A673 (cell line): ENCODE measurements around the gene MRPL51. TPM values are rescaled to one million over a fixed set of nuclear protein-coding genes. Genes with fewer than 3 reads are reported as not detected.

Experiments used
- BruUV-seq: library from RNA; stranded (reverse); fragments of 400-500 nt; replicated peaks from 2 replicates; lab custom pipeline; 2021; lab: Mats Ljungman, UMichigan
- CTCF ChIA-PET: fragments of 300-600 bp; sonication (Branson Sonifier 250); formaldehyde crosslinking; loops from one replicate; lab custom pipeline; 2022; ENCODE audit warnings: antibody characterized with exemption; lab: Charles Lee
- POLR2A ChIA-PET: fragments of 300-600 bp; sonication (Branson Sonifier 250); formaldehyde crosslinking; loops from one replicate; lab custom pipeline; 2022; ENCODE audit warnings: antibody characterized with exemption; ENCODE audit not compliant: low non-redundant PET; lab: Charles Lee
- DNase-seq: peaks from one replicate; pipeline ENCODE4 v3.0.0-alpha.2; 2015; ENCODE audit warnings: low spot score
- H3K27ac ChIP-seq: fragments of 200-600 bp; sonication (generic); 2 replicates; pipeline ENCODE4 v1.5.1; 2016; ENCODE audit warnings: mixed run types, low read depth, mild to moderate bottlenecking, mixed read lengths, antibody characterized with exemption, low read length; ENCODE audit not compliant: poor library complexity, severe bottlenecking
- H3K27me3 ChIP-seq: fragments of 200-600 bp; sonication (generic); replicated peaks from 2 replicates; pipeline ENCODE4 v1.6.1; 2017; ENCODE audit warnings: mixed run types, low read depth, mild to moderate bottlenecking, mixed read lengths, antibody characterized with exemption, low read length; ENCODE audit not compliant: insufficient read depth, poor library complexity
- H3K36me3 ChIP-seq: fragments of 200-600 bp; sonication (generic); 2 replicates; pipeline ENCODE4 v1.6.1; 2016; ENCODE audit warnings: mixed run types, mild to moderate bottlenecking, mixed read lengths, antibody characterized with exemption, low read length; ENCODE audit not compliant: insufficient read depth, poor library complexity, severe bottlenecking
- H3K4me1 ChIP-seq: fragments of 200-600 bp; sonication (generic); 2 replicates; pipeline ENCODE4 v1.6.1; 2017; ENCODE audit warnings: mixed run types, mild to moderate bottlenecking, mixed read lengths, antibody characterized with exemption, low read length; ENCODE audit not compliant: insufficient read depth, poor library complexity, severe bottlenecking
- H3K4me3 ChIP-seq: fragments of 200-600 bp; sonication (generic); 2 replicates; pipeline ENCODE4 v1.5.1; 2016; ENCODE audit warnings: low read depth, mixed run types, mild to moderate bottlenecking, mixed read lengths, low read length; ENCODE audit not compliant: poor library complexity, severe bottlenecking
- H3K9me3 ChIP-seq: fragments of 200-600 bp; sonication (generic); 2 replicates; pipeline ENCODE4 v1.6.1; 2016; ENCODE audit warnings: mixed run types, low read depth, mild to moderate bottlenecking, mixed read lengths, antibody characterized with exemption, low read length; ENCODE audit not compliant: poor library complexity, severe bottlenecking
- EZH2 ChIP-seq: fragments of 200-600 bp; sonication (generic); IDR thresholded peaks from 2 replicates; pipeline ENCODE4 v1.6.1; 2017; ENCODE audit warnings: borderline replicate concordance, low read depth, mild to moderate bottlenecking, mixed read lengths, antibody characterized with exemption, low read length; ENCODE audit not compliant: poor library complexity, severe bottlenecking
- intact Hi-C: fragments of 100-400 bp; cut with micrococcal nuclease; formaldehyde crosslinking; loops from one replicate; pipeline ENCODE4 v1.10.0; 2022; ENCODE audit not compliant: unreplicated experiment
- total RNA-seq: library from RNA; stranded (reverse); gene quantifications from 2 replicates; pipeline ENCODE4 v1.2.3, GENCODE V29; 2021
- TF ChIP-seq, protein P1 (sequence below): fragments of 300-800, 200-600 bp; sonication (generic); conservative IDR thresholded peaks from 2 replicates; pipeline ENCODE4 v1.5.1; 2017; ENCODE audit warnings: low read depth, mild to moderate bottlenecking, antibody characterized with exemption, low read length, moderate library complexity, mixed read lengths

The MRPL51 gene
- total RNA-seq, 1 experiment from 2014 or later = 401 TPM

DNA sequence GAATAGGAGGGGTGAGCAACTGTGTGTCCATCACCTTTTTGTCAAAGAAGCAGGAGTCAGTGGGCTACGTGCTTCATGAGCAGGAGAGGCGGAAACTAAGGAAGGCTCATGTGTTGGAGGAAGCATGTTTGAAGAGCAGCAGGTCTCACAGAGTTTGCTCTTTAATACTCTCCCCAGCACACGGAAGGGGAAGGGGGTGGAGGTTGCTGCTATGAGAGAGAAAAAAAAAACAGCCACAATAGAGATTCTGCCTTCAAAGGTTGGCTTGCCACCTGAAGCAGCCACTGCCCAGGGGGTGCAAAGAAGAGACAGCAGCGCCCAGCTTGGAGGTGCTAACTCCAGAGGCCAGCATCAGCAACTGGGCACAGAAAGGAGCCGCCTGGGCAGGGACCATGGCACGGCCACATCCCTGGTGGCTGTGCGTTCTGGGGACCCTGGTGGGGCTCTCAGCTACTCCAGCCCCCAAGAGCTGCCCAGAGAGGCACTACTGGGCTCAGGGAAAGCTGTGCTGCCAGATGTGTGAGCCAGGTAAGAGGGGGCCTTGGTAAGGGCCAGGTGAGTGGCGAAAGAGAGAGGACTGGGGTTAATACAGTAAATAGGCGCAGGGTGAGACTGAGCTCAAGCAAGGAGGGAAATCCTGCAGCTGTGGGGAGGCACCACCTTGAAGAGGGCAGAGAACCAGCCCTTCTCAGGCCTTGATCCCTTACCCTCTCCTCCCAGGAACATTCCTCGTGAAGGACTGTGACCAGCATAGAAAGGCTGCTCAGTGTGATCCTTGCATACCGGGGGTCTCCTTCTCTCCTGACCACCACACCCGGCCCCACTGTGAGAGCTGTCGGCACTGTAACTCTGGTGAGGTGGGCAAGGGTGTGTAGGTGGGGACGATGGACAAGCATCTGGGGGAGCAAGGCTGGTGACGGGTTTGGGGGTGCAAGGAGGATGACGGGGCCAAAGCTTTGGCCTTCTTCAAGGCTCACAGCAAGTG is 48.1 kb downstream of the MRPL51 start, which contains the start of gene CD27:
CD27 (plus strand) TSS at position 252 of the 985 bp plus-strand sequence; CDS start at position 393, 141 bp downstream.
- POLR2A ChIA-PET = no interaction called here
- no peaks in the 10 kb centered on the region for H3K9me3 ChIP-seq
- H3K27me3 ChIP-seq = no peaks in the 10 kb centered on the region
- TF ChIP-seq EZH2 = no peak
- TF ChIP-seq, protein P1, sequence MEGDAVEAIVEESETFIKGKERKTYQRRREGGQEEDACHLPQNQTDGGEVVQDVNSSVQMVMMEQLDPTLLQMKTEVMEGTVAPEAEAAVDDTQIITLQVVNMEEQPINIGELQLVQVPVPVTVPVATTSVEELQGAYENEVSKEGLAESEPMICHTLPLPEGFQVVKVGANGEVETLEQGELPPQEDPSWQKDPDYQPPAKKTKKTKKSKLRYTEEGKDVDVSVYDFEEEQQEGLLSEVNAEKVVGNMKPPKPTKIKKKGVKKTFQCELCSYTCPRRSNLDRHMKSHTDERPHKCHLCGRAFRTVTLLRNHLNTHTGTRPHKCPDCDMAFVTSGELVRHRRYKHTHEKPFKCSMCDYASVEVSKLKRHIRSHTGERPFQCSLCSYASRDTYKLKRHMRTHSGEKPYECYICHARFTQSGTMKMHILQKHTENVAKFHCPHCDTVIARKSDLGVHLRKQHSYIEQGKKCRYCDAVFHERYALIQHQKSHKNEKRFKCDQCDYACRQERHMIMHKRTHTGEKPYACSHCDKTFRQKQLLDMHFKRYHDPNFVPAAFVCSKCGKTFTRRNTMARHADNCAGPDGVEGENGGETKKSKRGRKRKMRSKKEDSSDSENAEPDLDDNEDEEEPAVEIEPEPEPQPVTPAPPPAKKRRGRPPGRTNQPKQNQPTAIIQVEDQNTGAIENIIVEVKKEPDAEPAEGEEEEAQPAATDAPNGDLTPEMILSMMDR = no peak
- no peaks in the 10 kb centered on the region for H3K36me3 ChIP-seq
- H3K27ac ChIP-seq = no peak within 1 kb of the TSS
- intact Hi-C loops = no loop called here
- CTCF ChIA-PET = no interaction called here
- BruUV-seq = no TSS peak
- no peak within 1 kb of the TSS for H3K4me3 ChIP-seq
- no peaks in the 10 kb centered on the region for H3K4me1 ChIP-seq
- no peak for DNase-seq

DNA sequence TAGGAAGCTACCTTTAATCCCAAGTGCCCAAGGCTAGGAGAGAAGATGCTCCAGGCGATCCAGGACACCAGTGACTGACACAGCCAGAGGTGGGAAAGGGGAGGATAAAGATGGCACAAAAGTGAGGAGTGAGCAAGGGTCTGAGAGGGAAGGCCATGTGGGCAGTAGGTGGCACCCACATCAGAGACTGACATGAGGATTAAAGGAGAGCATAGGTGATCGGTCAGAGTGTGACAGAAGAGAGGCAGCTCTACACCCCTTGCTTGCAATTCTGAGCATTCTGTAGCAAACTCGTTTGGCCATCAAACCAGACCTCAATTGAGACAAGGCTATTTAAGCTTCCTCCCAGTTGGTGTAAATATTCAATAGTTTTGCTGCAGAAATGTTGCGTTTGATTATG is 49.0 kb downstream of the MRPL51 start:
- H3K27me3 ChIP-seq = no peaks in the 10 kb centered on the region
- ChIA-PET CTCF (no interaction called here), POLR2A (interaction anchor here (0.6 kb wide), 1 partner anchor 46 kb away, joined by 4 read pairs; no protein-coding TSS in a partner anchor)
- no peak overlapping the region for H3K27ac ChIP-seq
- no peak overlapping the region for H3K4me3 ChIP-seq
- TF ChIP-seq EZH2 = no peak
- TF ChIP-seq, protein P1 = no peak
- H3K9me3 ChIP-seq = no peaks in the 10 kb centered on the region
- DNase-seq = no peak
- BruUV-seq = no TSS peak
- H3K36me3 ChIP-seq = no peaks in the 10 kb centered on the region
- H3K4me1 ChIP-seq = no peaks in the 10 kb centered on the region
- intact Hi-C loops = no loop called here

DNA sequence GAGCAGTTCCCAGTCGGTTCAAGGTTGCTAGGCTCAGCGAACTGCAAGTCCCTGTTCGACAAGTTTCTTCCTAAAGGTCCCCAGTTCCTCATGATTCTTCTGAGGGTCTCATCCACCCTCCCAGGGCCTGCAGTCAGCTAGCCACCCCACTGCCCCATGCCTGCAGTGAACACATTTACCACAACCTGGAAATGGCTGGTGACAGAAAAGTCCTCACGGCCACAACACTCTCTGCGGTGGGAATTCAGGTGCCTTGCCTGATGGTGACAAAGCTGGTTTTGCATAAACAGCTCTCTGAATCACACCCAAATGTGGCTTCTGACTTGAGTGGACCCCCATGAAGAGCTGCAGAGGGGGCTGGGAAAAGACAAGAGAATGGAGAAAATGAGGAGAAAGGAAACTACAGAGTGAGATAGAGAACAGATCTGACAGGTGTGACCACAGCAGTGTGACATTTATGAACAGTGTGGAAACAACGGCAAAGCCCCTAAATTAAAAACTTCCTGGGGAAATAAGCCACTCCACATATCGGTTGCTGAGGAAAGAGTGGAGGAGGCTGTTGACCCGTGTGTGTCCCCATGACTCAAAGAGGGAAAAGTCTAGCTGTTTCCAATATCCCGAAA is 49.6 kb downstream of the MRPL51 start:
- Histone ChIP-seq H3K9me3 (no peaks in the 10 kb centered on the region), H3K4me1 (no peaks in the 10 kb centered on the region), H3K27me3 (no peaks in the 10 kb centered on the region), H3K27ac (no peak overlapping the region), H3K4me3 (no peak overlapping the region), H3K36me3 (no peaks in the 10 kb centered on the region)
- CTCF ChIA-PET = no interaction called here
- TF ChIP-seq, protein P1 = no peak
- no peak for TF ChIP-seq EZH2
- DNase-seq = no peak
- BruUV-seq = no TSS peak
- POLR2A ChIA-PET = interaction anchor here (0.6 kb wide), 1 partner anchor 45 kb away, joined by 4 read pairs; no protein-coding TSS in a partner anchor
- intact Hi-C loops = no loop called here
